IMR-90 (cell line): ENCODE results near the gene PTPN7. TPM values are rescaled to one million over a fixed set of nuclear protein-coding genes. Genes with fewer than 3 reads are reported as not detected.
A peak's percentile ranks its signal among the peaks of the same experiment; 100 is the strongest.

Experiments used
- ATAC-seq: fragments of 200-7000 bp; cut with Tn5 transposase; 2 replicates; pipeline ENCODE4 v1.9.1; 2020; ENCODE audit warnings: low read depth, mild to moderate bottlenecking, moderate library complexity
- BruUV-seq: library from RNA; stranded (reverse); fragments of 400-500 nt; replicated peaks from 2 replicates; lab custom pipeline; 2021; lab: Mats Ljungman, UMichigan
- CTCF ChIA-PET: fragments of 300-600 bp; formaldehyde crosslinking; extraction: SDS; loops from one replicate; lab custom pipeline; 2021; ENCODE audit warnings: antibody characterized with exemption; lab: Yijun Ruan, JAX
- POLR2A ChIA-PET: fragments of 300-600 bp; sonication (Branson Sonifier 250); formaldehyde crosslinking; loops from one replicate; lab custom pipeline; 2022; ENCODE audit warnings: antibody characterized with exemption; ENCODE audit not compliant: unreplicated experiment; lab: Charles Lee
- DNase-seq: peaks from one replicate; pipeline ENCODE4 v3.0.0; 2013
- H2AFZ ChIP-seq: replicated peaks from 2 replicates; pipeline ENCODE3; 2013; ENCODE audit warnings: low read length, mild to moderate bottlenecking; ENCODE audit not compliant: poor library complexity
- H2AK5ac ChIP-seq: 2 replicates; pipeline ENCODE4 v1.6.1; 2013; ENCODE audit warnings: low read depth, low read length, inconsistent platforms
- H2AK9ac ChIP-seq: replicated peaks from 2 replicates; pipeline ENCODE3; 2013; ENCODE audit warnings: mild to moderate bottlenecking, low read depth, low read length, moderate library complexity; ENCODE audit not compliant: poor library complexity
- H2BK120ac ChIP-seq: 2 replicates; pipeline ENCODE4 v1.6.1; 2013; ENCODE audit warnings: low read depth, low read length, inconsistent platforms
- H2BK15ac ChIP-seq: 3 replicates; pipeline ENCODE4 v1.6.1; 2013; ENCODE audit warnings: low read depth, low read length, inconsistent platforms
- H2BK20ac ChIP-seq: 2 replicates; pipeline ENCODE4 v1.6.1; 2013; ENCODE audit warnings: low read depth, mild to moderate bottlenecking, inconsistent platforms, low read length, moderate library complexity
- H2BK5ac ChIP-seq: 2 replicates; pipeline ENCODE4 v1.6.1; 2013; ENCODE audit warnings: mild to moderate bottlenecking, low read depth, low read length, inconsistent platforms; ENCODE audit not compliant: poor library complexity, severe bottlenecking
- H3K14ac ChIP-seq: replicated peaks from 2 replicates; pipeline ENCODE4 v1.6.1; 2013; ENCODE audit warnings: low read depth, low read length, inconsistent platforms
- H3K18ac ChIP-seq: 2 replicates; pipeline ENCODE4 v1.6.1; 2013; ENCODE audit warnings: low read depth, low read length, control low read depth
- H3K23ac ChIP-seq: 2 replicates; pipeline ENCODE4 v1.6.1; 2013; ENCODE audit warnings: low read depth, low read length, inconsistent platforms
- H3K27ac ChIP-seq: 2 replicates; pipeline ENCODE4 v1.5.1; 2013; ENCODE audit warnings: mild to moderate bottlenecking, control low read depth, low read length; ENCODE audit not compliant: insufficient read depth
- H3K27me3 ChIP-seq: 2 replicates; pipeline ENCODE4 v1.6.1; 2013; ENCODE audit warnings: low read length; ENCODE audit not compliant: control insufficient read depth, insufficient read depth
- H3K36me3 ChIP-seq: 2 replicates; pipeline ENCODE4 v1.6.1; 2013; ENCODE audit warnings: low read length, mixed read lengths; ENCODE audit not compliant: control insufficient read depth, insufficient read depth
- H3K4ac ChIP-seq: 2 replicates; pipeline ENCODE4 v1.6.1; 2013; ENCODE audit warnings: low read depth, low read length, inconsistent platforms
- H3K4me1 ChIP-seq: 2 replicates; pipeline ENCODE4 v1.6.1; 2013; ENCODE audit warnings: low read length, mixed read lengths; ENCODE audit not compliant: control insufficient read depth, insufficient read depth
- H3K4me2 ChIP-seq: 2 replicates; pipeline ENCODE4 v1.6.1; 2013; ENCODE audit warnings: low read depth, mild to moderate bottlenecking, control low read depth, low read length, moderate library complexity
- H3K4me3 ChIP-seq: 2 replicates; pipeline ENCODE4 v1.5.1; 2013; ENCODE audit warnings: low read depth, mild to moderate bottlenecking, control low read depth, low read length, moderate library complexity; ENCODE audit not compliant: insufficient read depth
- H3K56ac ChIP-seq: 2 replicates; pipeline ENCODE4 v1.6.1; 2013; ENCODE audit warnings: low read length, inconsistent platforms; ENCODE audit not compliant: insufficient read depth; ENCODE audit errors: extremely low read depth
- H3K79me1 ChIP-seq, 2 experiments: 2 replicates each; pipeline ENCODE4 v1.6.1; 2013; ENCODE audit warnings: low read length in 2 of 2, inconsistent platforms in 1 of 2, low read depth in 1 of 2
- H3K9ac ChIP-seq: 2 replicates; pipeline ENCODE4 v1.6.1; 2013; ENCODE audit warnings: low read depth, low read length, control low read depth
- H3K9me1 ChIP-seq: 2 replicates; pipeline ENCODE4 v1.6.1; 2013; ENCODE audit warnings: low read length, inconsistent platforms; ENCODE audit not compliant: insufficient read depth
- H3K9me3 ChIP-seq: 2 replicates; pipeline ENCODE4 v1.6.1; 2013; ENCODE audit warnings: low read length; ENCODE audit not compliant: control insufficient read depth, insufficient read depth
- H4K20me1 ChIP-seq: 2 replicates; pipeline ENCODE4 v1.6.1; 2013; ENCODE audit warnings: low read length, inconsistent platforms; ENCODE audit not compliant: insufficient read depth
- H4K5ac ChIP-seq: 2 replicates; pipeline ENCODE4 v1.6.1; 2013; ENCODE audit warnings: mild to moderate bottlenecking, low read depth, low read length, control low read depth
- H4K8ac ChIP-seq, 2 experiments: 2 replicates each; pipeline ENCODE4 v1.6.1; 2013; ENCODE audit warnings: low read depth in 2 of 2, low read length in 2 of 2, control low read depth in 1 of 2, inconsistent platforms in 1 of 2
- H4K91ac ChIP-seq: 2 replicates; pipeline ENCODE4 v1.6.1; 2013; ENCODE audit warnings: low read depth, low read length, inconsistent platforms; ENCODE audit not compliant: insufficient read depth
- BHLHE40 ChIP-seq: fragments of 150-350 bp; IDR thresholded peaks from 2 replicates; pipeline ENCODE4 v1.6.1; 2016; ENCODE audit warnings: mild to moderate bottlenecking, low read depth, low read length
- CEBPB ChIP-seq: IDR thresholded peaks from 2 replicates; pipeline ENCODE4 v1.6.1; 2012; ENCODE audit warnings: low read depth, low read length, improper control_type of control experiment
- CHD1 ChIP-seq: IDR thresholded peaks from 2 replicates; pipeline ENCODE4 v1.6.1; 2012; ENCODE audit warnings: low read depth, low read length, improper control_type of control experiment
- FOS ChIP-seq: fragments of 150-350 bp; IDR thresholded peaks from 2 replicates; pipeline ENCODE4 v1.6.1; 2016; ENCODE audit warnings: low read depth, low read length
- MAFK ChIP-seq: IDR thresholded peaks from 2 replicates; pipeline ENCODE4 v1.6.1; 2012; ENCODE audit warnings: low read depth, low read length, improper control_type of control experiment
- MXI1 ChIP-seq: IDR thresholded peaks from 2 replicates; pipeline ENCODE4 v1.6.1; 2012; ENCODE audit warnings: low read depth, mild to moderate bottlenecking, low read length, moderate library complexity, borderline replicate concordance
- POLR2A ChIP-seq: IDR thresholded peaks from 2 replicates; pipeline ENCODE4 v1.6.1; 2012; ENCODE audit warnings: mild to moderate bottlenecking, low read depth, low read length
- RCOR1 ChIP-seq: IDR thresholded peaks from 2 replicates; pipeline ENCODE4 v1.6.1; 2012; ENCODE audit warnings: mild to moderate bottlenecking, low read length, improper control_type of control experiment; ENCODE audit not compliant: insufficient replicate concordance
- RFX5 ChIP-seq: IDR thresholded peaks from 2 replicates; pipeline ENCODE4 v1.8.0; 2012; ENCODE audit warnings: low read depth, mild to moderate bottlenecking, low read length, moderate library complexity
- USF2 ChIP-seq: fragments of 150-350 bp; IDR thresholded peaks from 2 replicates; pipeline ENCODE4 v1.6.1; 2017; ENCODE audit warnings: mild to moderate bottlenecking, antibody characterized with exemption, low read length, low read depth
- WGBS, 2 experiments: methylation state at CpG; one replicate each; pipeline versions ENCODE4 v1.1.5 to v1.1.7; 2013; ENCODE audit warnings: missing lambda C conversion rate in 2 of 2; ENCODE audit not compliant: insufficient read length in 1 of 2; ENCODE audit errors: extremely low coverage in 2 of 2; 5-methylcytosine and 5-hydroxymethylcytosine counted together
- dilution Hi-C: fragments of 300-500 bp; cut with HindIII; formaldehyde crosslinking; loops from one replicate; pipeline ENCODE4 v1.14.3; 2018; ENCODE audit warnings: low sequenced_read_pairs; ENCODE audit not compliant: unreplicated experiment
- in situ Hi-C: fragments of 300-500 bp; cut with MboI; formaldehyde crosslinking; loops from 3 replicates; pipeline ENCODE4 v1.14.3; 2019; ENCODE audit warnings: low sequenced_read_pairs, inconsistent platforms, mixed read lengths
- intact Hi-C: fragments of 100-400 bp; cut with micrococcal nuclease; formaldehyde crosslinking; loops from 2 replicates; pipeline ENCODE4 v1.10.0; 2022
- polyA plus RNA-seq, 3 experiments: library from polyadenylated mRNA; depleted of rRNA; stranded (reverse); fragments of >200 nt; gene quantifications; 2 replicates each; pipeline ENCODE4 v1.2.3, GENCODE V29; 2012; ENCODE audit warnings: low replicate concordance in 1 of 3
- total RNA-seq: library from RNA; depleted of rRNA; stranded (reverse); fragments of >200 nt; gene quantifications from 2 replicates; pipeline ENCODE4 v1.2.3, GENCODE V29; 2012
- TF ChIP-seq, protein P1 (sequence below): conservative IDR thresholded peaks from 2 replicates; pipeline ENCODE4 v1.5.1; 2012; ENCODE audit warnings: mild to moderate bottlenecking, low read depth, low read length, improper control_type of control experiment

The PTPN7 gene
- total and polyA plus RNA-seq, 2 of the 4 experiments (the other 2 are of a cell fraction): 0.05 TPM; not detected in 1

DNA sequence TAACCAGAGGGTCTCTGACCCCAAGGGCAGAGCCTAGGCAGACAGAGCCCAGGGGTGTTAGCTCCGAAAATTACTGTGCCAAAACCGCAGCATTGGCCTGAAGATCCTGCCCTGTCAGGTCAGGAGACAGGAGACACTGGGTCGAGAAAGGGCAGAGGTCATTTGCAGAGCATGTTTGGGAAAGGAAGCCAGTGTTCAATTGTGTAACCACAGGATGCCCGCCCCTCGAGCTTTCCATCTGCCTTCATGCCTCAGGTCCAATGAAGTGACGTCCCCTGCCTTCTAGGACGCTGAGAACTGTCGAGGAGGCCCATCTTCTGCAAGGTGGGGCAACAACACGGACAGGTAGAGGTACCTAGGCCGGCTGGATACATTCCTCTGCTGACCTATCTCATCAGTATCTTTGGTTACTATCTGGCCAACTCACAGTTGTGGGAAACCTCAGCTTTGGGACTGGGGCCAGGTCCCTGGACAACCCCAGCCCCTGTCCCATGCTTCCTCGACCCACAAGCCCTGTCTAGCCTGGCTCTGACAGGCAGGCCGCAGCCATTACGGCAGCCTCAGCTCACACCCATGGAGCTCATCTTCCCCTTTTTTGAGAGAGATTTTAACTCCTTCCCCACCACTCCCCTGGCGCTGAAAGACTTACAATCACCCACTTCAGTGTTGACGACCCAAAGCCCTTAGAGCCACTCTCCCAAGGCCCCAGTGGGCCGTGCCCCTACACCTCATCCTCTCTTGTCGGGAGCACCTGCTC is 17.2 kb downstream of the PTPN7 start:
- dilution Hi-C loops (no loop called here), in situ Hi-C loops (loop anchor here (25.0 kb wide), 1 partner anchor 606 kb away; the partner anchor contains the start of gene NAV1), intact Hi-C loops (no loop called here)
- peak; percentile 33 for ATAC-seq
- peaks cover 31 to 59% of the 10 kb centered on the region in 2 experiments for H3K79me1 ChIP-seq
- TF ChIP-seq RFX5 (no peak), USF2 (no peak), BHLHE40 (no peak), CEBPB (no peak), RCOR1 (no peak), POLR2A (no peak), MAFK (no peak), CHD1 (no peak), MXI1 (no peak), FOS (no peak)
- TF ChIP-seq, protein P1, sequence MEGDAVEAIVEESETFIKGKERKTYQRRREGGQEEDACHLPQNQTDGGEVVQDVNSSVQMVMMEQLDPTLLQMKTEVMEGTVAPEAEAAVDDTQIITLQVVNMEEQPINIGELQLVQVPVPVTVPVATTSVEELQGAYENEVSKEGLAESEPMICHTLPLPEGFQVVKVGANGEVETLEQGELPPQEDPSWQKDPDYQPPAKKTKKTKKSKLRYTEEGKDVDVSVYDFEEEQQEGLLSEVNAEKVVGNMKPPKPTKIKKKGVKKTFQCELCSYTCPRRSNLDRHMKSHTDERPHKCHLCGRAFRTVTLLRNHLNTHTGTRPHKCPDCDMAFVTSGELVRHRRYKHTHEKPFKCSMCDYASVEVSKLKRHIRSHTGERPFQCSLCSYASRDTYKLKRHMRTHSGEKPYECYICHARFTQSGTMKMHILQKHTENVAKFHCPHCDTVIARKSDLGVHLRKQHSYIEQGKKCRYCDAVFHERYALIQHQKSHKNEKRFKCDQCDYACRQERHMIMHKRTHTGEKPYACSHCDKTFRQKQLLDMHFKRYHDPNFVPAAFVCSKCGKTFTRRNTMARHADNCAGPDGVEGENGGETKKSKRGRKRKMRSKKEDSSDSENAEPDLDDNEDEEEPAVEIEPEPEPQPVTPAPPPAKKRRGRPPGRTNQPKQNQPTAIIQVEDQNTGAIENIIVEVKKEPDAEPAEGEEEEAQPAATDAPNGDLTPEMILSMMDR: no peak
- H3K4me3 ChIP-seq: peak overlapping the region; percentile 99
- no peaks in the 10 kb centered on the region for H3K9me3 ChIP-seq
- no peak overlapping the region for H2BK15ac ChIP-seq
- no peak overlapping the region; the same call in 1 of the 2 replicates for H2BK120ac ChIP-seq
- 51% methylated on average over 8 of the region's 17 CpGs; no CpG with 5 or more reads in 1 of the 2 experiments for WGBS, 2 experiments
- H3K23ac ChIP-seq: peak overlapping the region; percentile 65
- H3K36me3 ChIP-seq: peaks cover 4% of the 10 kb centered on the region; the same call in 1 of the 2 replicates
- no peak for DNase-seq
- POLR2A ChIA-PET: no interaction called here
- H4K8ac ChIP-seq: peak overlapping the region; percentile 46 to 60; a peak in 3 of 4 replicates
- no peak overlapping the region for H2BK20ac ChIP-seq
- peak overlapping the region; percentile 13; the same call in 1 of the 2 replicates for H4K5ac ChIP-seq
- peaks cover 13% of the 10 kb centered on the region; the same call in 1 of the 2 replicates for H3K9me1 ChIP-seq
- BruUV-seq: no TSS peak
- peak overlapping the region; percentile 47 for H2AK5ac ChIP-seq
- peaks cover 52% of the 10 kb centered on the region for H4K20me1 ChIP-seq
- H3K27ac ChIP-seq: peak overlapping the region; percentile 84; the same call in 1 of the 2 replicates
- no peak overlapping the region for H2BK5ac ChIP-seq
- no peak overlapping the region for H3K18ac ChIP-seq
- peaks cover 4% of the 10 kb centered on the region for H3K4me1 ChIP-seq
- H3K56ac ChIP-seq: no peak overlapping the region; the same call in 1 of the 2 replicates
- H3K9ac ChIP-seq: peak overlapping the region; percentile 95
- H2AK9ac ChIP-seq: peak overlapping the region; percentile 100
- peak overlapping the region; percentile 58; the same call in 1 of the 2 replicates for H3K4ac ChIP-seq
- peak overlapping the region; percentile 98 for H2AFZ ChIP-seq
- H4K91ac ChIP-seq: 0 out of 2 replicates have a peak overlapping the region, but pooled peaks have one; percentile 27
- peak overlapping the region; percentile 98 for H3K4me2 ChIP-seq
- H3K27me3 ChIP-seq: peaks cover 6% of the 10 kb centered on the region; the same call in 1 of the 2 replicates
- H3K14ac ChIP-seq: peak overlapping the region; percentile 69; the same call in 1 of the 2 replicates
- CTCF ChIA-PET: no interaction called here
